ENCODE measurements around the gene COX20.
A peak's percentile ranks its signal among the peaks of the same experiment; 100 is the strongest.
"Not testable (repeated sequence)": the region's sequence is repeated elsewhere in the genome, so short reads cannot be mapped to it uniquely, and the experiment has no call there.

The COX20 gene

DNA sequence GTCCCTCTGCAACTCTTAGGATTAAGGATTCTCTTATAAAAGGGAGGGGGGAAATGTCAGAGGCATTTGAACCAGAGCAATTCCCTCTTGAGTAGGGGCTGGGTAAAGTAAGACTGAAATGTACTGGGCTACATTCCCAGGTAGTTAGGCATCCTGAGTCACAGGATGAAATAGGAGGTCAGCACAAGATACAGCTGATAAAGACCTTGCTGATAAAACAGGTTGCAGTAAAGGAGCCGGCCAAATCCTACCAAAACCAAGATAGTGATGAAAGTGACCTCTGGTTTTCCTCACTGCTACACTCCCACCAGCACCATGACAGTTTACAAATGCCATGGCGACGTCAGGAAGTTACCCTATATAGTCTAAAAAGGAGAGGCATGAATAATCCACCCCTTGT is 14.3 kb upstream of the COX20 start:
- no peak for DNase-seq

DNA sequence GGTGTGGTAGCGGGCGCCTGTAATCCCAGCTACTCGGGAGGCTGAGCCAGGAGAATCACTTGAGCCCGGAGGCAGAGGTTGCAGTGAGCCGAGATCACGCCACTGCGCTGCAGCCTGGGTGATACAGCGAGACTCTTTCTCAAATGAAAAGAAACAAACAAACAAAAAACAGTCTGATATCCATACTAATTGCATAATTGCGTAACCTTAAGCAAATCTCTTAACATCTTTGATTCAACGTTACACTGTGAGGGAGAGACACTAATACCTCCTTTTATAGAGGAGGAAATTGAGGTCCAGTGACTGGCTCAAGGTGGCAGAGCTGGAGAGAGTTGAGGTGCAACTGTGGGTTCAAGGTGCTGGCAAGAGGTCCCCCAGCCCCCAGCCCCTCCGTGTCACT is 12.6 kb upstream of the COX20 start:
- no peak for DNase-seq

DNA sequence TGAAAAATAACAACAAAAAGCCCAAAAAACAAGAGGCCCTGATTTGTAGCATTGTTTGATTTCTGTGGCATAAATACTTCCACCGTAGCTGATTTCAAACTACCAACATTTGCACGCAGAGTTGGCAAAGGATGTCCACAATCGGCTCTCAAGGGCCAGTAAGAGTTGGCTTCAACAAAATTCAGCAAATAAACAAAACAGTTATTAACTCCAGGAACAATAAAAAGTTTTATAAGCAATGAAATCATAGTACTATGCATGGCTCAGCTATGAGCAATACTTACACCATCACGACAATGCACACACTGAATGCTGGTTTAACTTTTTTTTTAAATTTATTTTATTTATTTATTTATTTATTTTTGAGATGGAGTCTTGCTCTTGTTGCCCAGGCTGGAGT is 8.7 kb upstream of the COX20 start:
- no peak for DNase-seq

DNA sequence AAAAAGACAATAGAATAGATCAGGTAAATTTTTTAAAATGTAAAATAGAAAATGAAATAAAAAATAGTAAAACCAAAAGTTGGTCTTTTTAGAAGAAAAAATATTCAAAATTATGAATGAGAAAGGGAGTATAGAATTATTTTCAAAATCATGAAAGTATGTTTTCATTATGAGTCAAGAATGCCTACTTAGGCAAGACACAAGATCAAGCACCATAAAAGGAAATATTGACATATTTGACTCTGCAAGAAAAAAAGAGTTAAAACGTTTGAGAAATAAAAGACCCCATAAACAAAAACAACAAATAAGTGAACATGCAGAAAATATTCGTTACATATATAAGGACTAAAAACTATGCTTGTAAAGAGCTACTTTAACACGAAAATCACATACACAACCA is 4.8 kb upstream of the COX20 start:
- DNase-seq, result no peak

DNA sequence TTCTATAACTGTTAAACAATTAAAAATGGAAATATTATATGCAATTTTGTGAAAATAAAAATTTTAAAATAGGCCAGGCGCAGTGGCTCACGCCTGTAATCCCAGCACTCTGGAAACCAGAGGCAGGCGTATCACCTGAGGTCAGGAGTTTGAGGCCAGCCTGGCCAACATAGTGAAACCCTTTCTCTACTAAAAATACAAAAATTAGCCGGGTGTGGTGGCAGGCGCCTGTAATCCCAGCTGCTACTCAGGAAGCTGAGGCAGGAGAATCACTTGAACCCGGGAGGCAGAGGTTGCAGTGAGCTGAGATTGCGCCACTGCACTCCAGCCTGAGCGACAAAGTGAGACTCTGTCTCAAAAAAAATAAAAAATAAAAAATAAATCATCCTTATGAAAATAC is 2.2 kb upstream of the COX20 start:
- DNase-seq, result not testable (repeated sequence)

DNA sequence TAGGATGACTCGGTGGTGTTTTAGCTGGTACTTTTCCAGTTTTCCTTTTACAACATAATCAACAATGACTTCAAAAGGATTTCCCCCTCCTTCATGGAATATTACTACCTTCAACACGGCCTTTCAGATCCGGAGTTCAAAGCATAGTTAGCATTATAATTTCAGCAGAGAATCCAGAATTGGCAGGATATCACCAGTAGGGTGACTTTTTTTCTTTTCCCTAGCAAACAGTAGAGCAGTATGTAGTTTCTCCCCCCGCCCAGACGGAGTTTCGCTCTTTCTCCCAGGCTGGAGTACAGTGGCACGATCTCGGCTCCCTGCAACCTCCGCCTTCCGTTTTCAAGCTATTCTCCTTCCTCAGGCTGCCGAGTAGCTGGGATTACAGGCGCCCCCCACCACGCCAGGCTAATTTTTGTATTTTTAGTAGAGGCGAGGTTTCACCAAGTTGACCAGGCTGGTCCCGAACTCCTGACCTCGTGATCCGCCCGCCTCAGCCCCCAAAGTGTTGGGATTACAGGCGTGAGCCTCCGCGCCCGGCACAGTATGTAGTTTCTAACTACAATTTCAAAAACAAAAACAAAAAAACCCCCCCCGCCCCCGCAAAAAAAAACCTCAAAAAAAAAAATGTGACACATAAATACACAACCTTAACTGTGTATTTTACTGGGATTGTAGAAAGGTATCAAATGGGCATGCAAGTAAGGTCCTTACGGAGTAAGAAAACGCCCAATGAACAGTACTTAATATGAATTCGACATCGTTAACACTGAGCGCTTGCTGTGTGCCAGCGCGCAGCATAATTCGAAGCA is 1.5 kb upstream of the COX20 start:
- DNase-seq, result peak in 48 of 56 donors; percentile 2 to 76 (median 36)

DNA sequence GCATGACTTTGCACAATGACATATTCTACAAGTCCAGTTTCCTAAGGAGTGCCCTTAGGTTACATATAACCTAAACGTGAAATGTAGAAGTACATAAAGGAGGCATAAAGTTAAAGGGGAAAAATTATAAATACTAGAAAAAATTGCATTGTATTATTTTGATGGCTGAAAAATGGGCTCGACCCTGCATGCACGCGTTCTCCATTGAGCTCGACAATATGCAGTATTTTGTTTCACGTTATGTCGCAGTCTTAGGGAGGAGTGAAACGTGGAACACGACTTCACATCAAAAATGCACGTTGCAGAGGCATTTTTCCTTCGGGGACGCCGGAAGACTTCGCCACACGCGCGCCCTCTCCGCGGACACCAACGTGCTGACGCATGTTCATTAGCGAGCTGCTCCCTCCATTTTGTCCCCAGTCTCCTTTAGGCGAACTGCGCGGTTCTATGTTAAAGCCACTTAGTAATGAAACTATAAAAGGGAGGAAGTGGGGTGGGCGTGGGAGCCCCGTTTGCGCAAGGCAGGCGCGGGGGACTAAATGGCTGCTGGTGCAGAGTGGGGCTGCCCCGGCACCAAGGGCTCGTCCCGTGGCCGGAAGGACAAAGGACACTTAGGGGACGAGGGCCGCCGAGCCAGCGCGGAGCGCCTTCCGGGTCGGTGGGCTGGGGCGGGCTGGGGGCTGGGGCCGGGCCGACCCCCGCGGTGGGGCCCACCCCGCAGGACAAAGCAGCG is 749 bp upstream of the COX20 start:
- DNase-seq, result peak in 44 of 56 donors; percentile 52 to 97 (median 92)

DNA sequence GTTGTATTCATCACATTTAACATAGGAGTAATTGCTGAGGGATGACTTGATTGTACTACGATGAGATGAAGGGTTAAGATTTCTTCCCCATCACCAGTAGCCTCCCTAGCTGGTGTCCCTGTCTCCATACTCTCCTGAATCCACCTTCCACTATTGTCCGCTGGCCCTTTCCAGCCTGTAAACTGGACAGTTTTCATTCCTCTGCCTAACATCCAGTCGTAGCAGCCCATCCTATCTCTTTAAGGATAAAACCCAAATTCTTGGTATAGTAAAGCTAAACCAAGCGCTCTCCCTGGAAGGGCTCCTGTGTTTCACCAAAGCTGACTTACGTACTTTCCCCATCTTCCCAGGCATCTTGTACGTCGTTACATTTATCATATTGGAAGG is 670 bp downstream of the COX20 start:
- DNase-seq, result peak in 17 of 56 donors; percentile 5 to 65 (median 20)

DNA sequence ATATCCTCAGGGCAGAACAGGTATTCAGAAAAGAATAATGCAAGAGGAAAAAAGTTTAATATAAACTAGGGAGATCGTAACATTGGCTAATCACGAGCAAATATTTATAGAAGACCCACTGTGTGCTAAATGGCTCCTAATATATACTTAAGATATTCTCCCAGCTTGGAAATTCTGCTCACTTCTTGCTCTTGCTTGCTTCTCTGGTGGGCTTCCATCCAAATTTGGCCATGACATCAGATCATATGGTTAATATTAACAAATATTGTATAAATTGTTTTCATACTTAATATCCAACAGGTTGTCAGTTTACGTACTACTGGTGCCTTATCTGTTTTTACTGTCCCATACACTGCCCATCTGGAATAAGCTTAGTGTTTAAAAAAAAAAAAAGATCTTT is 1.1 kb downstream of the COX20 start:
- no peak for DNase-seq

DNA sequence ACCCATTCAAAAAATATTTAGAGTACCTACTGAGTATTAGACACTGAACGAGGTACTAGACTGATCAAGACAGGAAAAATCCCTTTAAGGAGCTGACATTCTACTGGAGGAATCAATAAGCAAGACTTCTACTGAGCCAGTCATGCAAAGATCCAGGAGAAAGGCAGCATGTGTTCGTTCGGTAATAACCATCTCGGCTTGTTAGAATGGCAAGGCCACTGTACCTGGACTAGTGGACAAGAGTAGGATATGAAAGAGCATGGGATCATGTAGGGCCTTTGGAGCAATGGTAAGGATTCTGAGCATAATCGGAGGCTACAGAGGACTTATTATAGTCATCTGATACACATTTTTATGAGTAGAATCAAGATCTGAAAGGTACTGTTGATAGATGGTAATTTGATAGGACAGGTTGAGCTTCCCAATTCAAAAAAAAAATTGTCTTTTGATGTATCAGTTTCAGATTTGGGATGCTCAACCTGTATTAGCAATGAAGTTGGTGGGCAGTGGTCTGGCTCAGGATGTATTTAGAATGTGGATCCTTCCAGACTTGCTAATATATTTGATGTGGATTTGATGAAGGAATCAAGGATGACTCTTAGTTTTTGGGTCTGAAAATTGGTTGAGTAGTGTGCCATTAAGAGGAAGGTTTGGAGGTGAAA is 2.3 kb downstream of the COX20 start:
- no peak for DNase-seq

DNA sequence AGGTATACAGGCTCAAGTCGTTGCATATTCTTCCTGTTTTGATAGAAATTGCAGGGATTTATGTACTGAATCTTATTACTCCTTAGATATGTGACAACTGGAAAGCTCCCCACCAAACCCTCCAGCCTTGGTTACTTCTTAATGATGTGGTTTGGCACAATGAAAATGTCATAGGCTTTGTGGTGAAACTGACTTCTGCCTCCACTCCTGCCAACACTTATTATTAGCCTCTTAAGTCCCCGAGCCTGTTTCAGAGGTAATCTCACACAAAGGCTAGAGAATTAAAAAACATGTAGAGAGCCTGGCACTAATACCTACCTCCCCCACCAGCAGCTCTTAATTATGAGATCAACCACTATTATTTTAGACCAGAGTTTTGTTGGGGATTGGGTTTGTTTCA is 4.2 kb downstream of the COX20 start:
- DNase-seq, result no peak

DNA sequence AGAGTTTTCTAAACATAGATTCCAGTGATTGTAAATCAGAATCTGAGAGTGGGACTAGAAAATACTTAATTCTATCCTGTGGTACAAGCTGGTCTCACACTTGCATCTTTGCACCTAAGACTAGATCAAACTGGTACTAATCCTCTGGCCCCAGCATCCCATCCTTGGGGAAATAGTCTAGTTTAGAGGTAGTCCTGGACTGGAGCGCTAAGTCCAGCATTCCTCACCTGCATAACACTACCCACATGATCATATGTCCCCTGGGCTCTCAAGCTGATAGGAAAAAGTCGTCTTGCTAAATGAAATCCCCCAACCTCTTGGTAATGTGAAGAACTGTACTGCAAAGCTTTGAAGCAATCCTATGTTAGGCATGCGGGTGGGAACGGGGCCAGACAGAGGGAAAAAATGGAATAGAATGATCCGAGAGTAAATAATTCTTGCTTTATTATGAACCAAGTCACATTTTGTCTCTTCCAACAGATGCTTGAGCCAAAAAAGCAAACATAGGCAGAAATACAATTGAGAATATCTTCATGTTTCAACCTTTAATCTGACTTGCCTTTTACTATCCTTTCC is 4.8 kb downstream of the COX20 start:
- DNase-seq, result no peak

DNA sequence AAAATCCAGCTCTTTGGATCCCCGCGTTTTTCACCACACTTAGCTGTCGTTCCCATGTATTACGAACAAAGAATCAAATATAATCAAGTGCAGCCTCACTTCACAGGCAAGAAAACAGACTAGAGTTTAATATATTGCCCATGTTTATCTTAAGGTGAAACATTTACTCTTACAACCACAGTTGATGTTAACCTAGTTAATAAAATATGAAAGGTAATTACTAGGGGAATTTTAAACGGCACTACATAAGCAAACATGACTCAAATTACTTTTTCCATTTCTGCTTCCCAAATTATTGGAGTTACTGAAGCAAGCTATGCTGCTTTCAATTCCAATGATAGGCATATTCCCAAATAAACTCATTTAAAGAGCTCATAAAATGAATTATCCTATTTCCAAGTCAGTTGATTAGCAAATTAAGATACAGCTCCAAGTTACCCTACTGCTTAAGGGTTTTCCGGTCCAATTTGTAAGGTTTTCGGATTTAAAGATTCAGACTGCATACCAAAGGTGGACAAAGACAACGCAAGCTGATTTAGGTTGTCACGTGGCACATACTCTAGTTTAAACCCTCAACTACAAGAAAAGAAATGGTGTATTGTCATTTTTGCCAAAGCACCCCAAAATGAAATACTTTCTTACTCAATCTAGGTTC is 5.9 kb downstream of the COX20 start:
- DNase-seq, result no peak

DNA sequence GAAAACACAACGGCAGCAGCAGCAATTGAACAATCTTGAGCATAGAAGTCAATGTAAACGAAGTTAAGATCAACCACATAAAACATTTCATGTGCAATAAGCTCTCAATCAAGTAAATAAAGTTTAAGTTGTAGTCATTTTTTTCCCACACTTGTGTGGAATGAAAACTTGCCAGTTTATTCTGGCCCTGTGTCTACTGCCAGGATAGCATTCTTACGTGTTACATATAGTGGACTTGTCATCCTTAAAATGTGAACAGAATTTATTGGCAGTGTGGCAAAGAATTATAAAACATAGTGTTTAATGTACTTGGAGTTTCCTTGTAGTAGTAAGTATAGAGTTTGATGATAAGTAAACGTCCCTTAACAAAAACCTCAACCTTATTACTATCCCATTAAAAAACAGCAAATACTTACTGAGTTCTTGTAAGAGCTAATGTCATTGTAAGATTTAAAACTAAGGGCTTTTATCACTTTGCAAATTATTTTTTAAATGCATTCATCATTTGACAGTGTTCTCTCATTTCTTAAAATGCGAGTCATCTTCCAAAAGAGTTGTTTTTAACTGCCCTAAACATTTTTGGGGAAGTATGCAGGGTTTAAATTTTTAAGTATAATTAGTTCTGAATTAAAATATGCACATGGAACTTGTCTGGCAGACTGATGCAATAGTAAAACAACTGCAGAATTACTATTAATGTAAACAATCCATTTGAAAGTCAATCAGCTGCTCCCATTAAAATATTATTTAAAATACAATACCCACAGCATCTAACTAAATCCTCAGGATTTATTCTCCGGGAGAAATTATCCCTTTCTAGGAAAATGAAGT is 7.9 kb downstream of the COX20 start:
- DNase-seq, result no peak

DNA sequence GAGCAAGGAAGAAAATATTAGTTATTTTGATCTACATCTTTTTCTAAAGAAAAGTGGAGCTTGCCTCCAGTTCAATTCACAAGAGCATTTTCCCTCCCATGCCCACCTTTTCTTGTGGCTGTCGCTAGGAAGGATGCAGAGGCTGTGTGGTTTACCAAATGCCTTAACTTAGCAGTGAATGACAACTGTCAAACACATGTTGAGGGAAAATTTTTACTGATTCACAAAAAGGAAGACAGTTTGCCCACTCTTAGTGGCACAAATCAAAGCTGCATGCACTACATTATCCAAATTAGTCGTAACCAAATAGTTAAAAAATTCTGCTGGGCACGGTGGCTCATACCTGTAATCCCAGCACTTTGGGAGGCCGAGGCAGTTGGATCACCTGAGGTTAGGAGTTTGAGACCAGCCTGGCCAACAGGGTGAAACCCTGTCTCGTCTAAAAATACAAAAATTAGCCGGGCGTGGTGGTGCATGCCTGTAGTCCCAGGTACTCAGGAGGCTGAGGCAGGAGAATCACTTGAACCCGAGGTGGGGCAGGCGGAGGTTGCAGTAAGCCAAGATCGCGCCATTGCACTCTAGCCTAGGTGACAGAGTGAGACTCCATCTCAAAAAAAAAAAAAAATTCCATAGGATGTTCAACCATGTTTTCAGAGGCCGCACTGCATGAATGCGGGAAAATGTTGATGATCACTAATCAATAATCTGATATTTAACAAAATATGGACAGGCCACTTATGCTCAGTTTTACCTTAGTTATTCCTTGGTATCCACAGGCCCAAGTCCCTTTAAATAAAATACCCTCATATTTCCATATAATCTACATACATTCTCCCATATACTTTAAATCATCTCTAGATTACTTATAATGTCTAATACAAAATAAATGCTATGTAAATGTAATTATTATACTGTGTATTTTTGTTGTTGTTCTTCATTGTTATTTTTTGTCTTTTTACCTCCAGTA is 9.0 kb downstream of the COX20 start:
- DNase-seq, result no peak

DNA sequence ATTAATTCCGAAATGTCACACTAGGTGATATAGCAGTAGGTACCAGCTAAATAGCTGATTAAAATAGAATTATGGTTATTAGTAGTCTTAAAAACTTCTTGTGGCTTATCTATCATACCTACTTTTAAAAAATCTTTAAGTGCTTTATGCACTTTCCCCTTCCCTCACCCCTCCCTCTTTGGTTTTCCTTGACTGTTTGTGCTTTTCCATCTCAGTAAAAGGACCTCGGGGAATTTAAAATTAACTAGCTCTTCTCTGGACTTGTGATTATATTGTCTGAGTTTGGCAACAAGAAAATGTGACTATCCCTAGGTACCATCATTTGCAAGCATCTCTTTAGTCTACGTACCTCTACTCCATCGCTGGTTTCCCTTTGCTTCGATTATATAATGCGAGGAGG is 11.2 kb downstream of the COX20 start:
- no peak for DNase-seq

DNA sequence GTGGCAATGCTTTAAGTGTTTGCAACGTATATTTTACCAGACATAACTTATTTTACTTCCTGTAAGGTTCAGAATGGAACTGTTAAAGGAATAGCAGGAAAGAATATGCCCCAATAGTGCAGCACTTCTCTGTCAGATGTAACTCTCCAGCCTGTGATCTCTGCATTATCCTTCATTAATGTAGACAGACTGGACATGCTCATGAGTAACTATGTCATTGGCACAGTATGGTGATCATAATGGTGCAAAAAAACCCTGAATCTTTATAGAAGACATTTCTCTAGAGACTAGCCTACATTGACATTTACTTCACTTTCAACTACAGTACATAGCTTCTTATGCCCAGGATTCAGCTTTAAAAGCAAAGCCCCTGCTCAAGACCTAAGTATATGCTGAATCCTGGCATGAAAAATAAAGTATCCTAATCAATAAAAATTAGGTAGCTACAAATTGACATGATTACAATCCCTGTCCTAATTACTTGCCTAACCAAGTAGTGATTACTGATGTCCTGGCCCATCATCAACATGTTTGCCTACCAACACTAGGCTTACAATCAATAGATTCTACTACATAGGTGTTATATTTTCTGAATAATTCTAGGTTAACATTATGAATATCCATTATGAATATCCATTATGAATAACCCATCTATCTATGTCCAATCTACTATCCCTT is 13.9 kb downstream of the COX20 start:
- DNase-seq, result no peak

DNA sequence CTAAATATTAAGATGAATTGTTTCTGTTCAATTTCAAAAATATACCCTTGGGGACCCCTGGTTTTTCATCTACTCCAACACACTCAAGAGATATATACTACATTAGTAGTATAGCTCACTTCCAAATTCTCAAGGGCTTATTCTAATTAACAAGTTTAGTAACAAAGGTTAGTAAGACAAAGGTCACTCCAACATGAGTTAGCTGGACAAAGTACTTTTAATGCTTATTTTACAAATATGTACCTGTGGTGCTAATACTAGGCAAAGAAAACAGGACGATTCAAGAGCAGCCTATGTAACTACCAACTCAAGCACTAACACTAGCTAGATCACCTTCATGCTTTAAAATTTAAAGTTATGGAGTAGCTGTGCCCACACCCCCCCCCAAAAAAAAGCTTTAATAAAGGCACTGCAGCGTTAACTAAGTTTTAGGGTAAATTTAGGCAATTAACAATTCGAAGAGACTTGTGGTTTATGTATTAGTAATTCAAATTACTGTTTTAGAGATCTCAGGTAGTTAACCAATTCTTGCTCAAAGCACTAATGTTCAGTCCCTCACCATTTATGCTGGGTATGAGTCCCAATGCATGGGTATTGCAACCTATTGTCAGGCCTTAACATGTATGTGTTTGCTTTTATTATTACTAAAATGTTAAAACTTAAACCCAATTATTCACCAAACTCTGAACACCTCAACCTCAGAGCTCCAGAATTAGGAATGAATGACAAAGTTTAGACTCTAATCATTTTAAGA is 14.8 kb downstream of the COX20 start:
- DNase-seq, result no peak

All from nucleus accumbens (tissue), 56 donors.